ENCODE data around the gene SLC6A2. TPM values are rescaled to one million over a fixed set of nuclear protein-coding genes. Genes with fewer than 3 reads are reported as not detected.

SLC6A2 gene
- total RNA-seq, 4 donors from 2014 or later: 0.32 TPM; not detected in 3

DNA sequence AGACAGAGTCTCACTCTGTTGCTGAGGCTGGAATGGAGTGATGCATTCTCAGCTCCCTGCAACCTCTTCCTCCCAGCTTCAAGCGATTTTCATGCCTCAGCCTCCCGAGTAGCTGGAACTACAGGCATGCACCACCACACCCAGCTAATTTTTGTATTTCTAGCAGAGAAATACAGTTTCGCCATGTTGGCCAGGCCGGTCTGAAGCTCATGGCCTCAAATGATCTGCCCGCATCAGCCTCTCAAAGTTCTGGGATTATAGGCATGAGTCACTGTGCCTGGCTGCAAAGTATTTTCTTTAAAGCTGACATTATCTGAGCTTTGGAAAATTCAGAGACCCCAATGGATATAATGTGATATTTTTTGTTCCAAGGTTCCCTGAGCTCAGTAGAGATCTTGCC, 31.1 kb upstream of the SLC6A2 start:
- no peak for DNase-seq
- no peaks in the 10 kb centered on the region for H3K27me3 ChIP-seq
- in situ Hi-C loops (cut with MboI; ENCODE audit: low pct_ligation_motif_present in 1 of 4, low pct_unique_long_range_greater_than_20kb in 1 of 4, low sequenced_read_pairs in 3 of 4) (no loop called here), intact Hi-C loops (cut with DNase I; ENCODE audit: low total_unique reads) (no loop called here)
- TF ChIP-seq POLR2AphosphoS5 (IDR thresholded peaks at IDR 0.05) (no peak), EP300 (IDR thresholded peaks at IDR 0.05; ENCODE audit: low read depth) (no peak), POLR2A (IDR thresholded peaks at IDR 0.05) (no peak)
- TF ChIP-seq, protein P1, sequence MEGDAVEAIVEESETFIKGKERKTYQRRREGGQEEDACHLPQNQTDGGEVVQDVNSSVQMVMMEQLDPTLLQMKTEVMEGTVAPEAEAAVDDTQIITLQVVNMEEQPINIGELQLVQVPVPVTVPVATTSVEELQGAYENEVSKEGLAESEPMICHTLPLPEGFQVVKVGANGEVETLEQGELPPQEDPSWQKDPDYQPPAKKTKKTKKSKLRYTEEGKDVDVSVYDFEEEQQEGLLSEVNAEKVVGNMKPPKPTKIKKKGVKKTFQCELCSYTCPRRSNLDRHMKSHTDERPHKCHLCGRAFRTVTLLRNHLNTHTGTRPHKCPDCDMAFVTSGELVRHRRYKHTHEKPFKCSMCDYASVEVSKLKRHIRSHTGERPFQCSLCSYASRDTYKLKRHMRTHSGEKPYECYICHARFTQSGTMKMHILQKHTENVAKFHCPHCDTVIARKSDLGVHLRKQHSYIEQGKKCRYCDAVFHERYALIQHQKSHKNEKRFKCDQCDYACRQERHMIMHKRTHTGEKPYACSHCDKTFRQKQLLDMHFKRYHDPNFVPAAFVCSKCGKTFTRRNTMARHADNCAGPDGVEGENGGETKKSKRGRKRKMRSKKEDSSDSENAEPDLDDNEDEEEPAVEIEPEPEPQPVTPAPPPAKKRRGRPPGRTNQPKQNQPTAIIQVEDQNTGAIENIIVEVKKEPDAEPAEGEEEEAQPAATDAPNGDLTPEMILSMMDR (IDR thresholded peaks at IDR 0.05): no peak
- H3K36me3 ChIP-seq: no peaks in the 10 kb centered on the region
- no peaks in the 10 kb centered on the region for H3K4me1 ChIP-seq
- WGBS, 2 donors (ENCODE audit: low coverage in 1 of 2): 90% methylated on average over 2 to 5 of the region's 5 CpGs
- H3K4me3 ChIP-seq: no peak overlapping the region
- H3K27ac ChIP-seq: no peak overlapping the region
- no peaks in the 10 kb centered on the region for H3K9me3 ChIP-seq

DNA sequence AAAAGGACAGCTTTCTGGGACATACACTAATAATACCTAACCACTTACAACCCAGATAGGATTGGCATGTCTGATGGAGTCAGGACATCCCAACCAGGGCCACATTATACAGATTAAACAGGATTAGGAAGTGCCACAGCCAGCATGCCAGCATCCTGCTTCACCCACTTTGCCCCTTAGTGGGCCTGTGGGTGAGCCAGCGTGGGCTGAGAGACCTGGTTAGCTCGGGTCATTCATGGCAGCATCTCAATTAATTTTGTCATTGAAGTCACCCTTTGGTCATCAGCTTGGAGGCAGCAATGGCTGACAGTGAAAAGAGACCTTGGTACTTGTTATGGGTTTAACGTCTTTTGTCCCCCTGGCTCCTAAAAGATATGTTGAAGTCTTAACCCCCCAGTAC, 29.9 kb upstream of the SLC6A2 start:
- 60 to 81% methylated on average over 1 to 3 of the region's 3 CpGs for WGBS, 2 donors (ENCODE audit: low coverage in 1 of 2)
- H3K36me3 ChIP-seq: no peaks in the 10 kb centered on the region
- no peaks in the 10 kb centered on the region for H3K27me3 ChIP-seq
- TF ChIP-seq POLR2AphosphoS5 (IDR thresholded peaks at IDR 0.05) (no peak), EP300 (IDR thresholded peaks at IDR 0.05; ENCODE audit: low read depth) (no peak), POLR2A (IDR thresholded peaks at IDR 0.05) (no peak)
- TF ChIP-seq, protein P1 (IDR thresholded peaks at IDR 0.05): no peak
- no peaks in the 10 kb centered on the region for H3K4me1 ChIP-seq
- DNase-seq: no peak
- no peak overlapping the region for H3K4me3 ChIP-seq
- no peak overlapping the region for H3K27ac ChIP-seq
- in situ Hi-C loops (cut with MboI; ENCODE audit: low pct_ligation_motif_present in 1 of 4, low pct_unique_long_range_greater_than_20kb in 1 of 4, low sequenced_read_pairs in 3 of 4) (no loop called here), intact Hi-C loops (cut with DNase I; ENCODE audit: low total_unique reads) (no loop called here)
- H3K9me3 ChIP-seq: no peaks in the 10 kb centered on the region

GRCh38 chr16:55628306-55628968, 27.4 kb upstream of the SLC6A2 start:
- in situ Hi-C loops (cut with MboI; ENCODE audit: low pct_ligation_motif_present in 1 of 4, low pct_unique_long_range_greater_than_20kb in 1 of 4, low sequenced_read_pairs in 3 of 4): no loop called here
- no peak for DNase-seq
- WGBS, 2 donors (ENCODE audit: low coverage in 1 of 2): 67 to 70% methylated on average over 6 of the region's 6 CpGs
- TF ChIP-seq POLR2AphosphoS5 (IDR thresholded peaks at IDR 0.05) (no peak), POLR2A (IDR thresholded peaks at IDR 0.05) (no peak), EP300 (IDR thresholded peaks at IDR 0.05; ENCODE audit: low read depth) (no peak)
- TF ChIP-seq, protein P1 (IDR thresholded peaks at IDR 0.05): no peak
- intact Hi-C loops (cut with DNase I; ENCODE audit: low total_unique reads): no loop called here
- Histone ChIP-seq H3K27me3 (no peaks in the 10 kb centered on the region), H3K36me3 (no peaks in the 10 kb centered on the region), H3K27ac (no peak overlapping the region), H3K4me1 (no peaks in the 10 kb centered on the region), H3K4me3 (no peak overlapping the region), H3K9me3 (no peaks in the 10 kb centered on the region)

DNA sequence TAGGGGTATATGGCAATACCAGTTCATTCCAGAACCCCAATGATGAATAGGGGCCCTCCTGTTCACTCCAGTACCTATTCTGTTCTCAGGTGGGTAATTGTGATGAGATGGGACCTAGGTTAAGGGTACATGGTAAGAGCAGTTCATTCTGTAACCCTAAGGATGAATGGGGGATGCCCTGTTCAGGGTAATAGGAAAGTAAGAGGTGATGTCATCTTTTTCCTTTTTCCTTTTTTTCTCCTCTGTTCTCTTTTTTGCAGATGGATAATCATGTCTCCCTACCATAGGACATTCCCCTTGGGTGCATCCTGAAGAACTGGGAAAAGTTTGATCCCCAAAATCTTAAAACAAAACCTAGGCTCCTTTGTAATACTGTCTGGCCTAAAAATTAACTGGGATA, 25.0 kb upstream of the SLC6A2 start:
- TF ChIP-seq POLR2A (IDR thresholded peaks at IDR 0.05) (no peak), EP300 (IDR thresholded peaks at IDR 0.05; ENCODE audit: low read depth) (no peak), POLR2AphosphoS5 (IDR thresholded peaks at IDR 0.05) (no peak)
- TF ChIP-seq, protein P1 (IDR thresholded peaks at IDR 0.05): no peak
- Histone ChIP-seq H3K27me3 (no peaks in the 10 kb centered on the region), H3K27ac (no peak overlapping the region), H3K36me3 (no peaks in the 10 kb centered on the region), H3K4me3 (no peak overlapping the region), H3K4me1 (no peaks in the 10 kb centered on the region), H3K9me3 (no peaks in the 10 kb centered on the region)
- intact Hi-C loops (cut with DNase I; ENCODE audit: low total_unique reads): no loop called here
- no peak for DNase-seq
- in situ Hi-C loops (cut with MboI; ENCODE audit: low pct_ligation_motif_present in 1 of 4, low pct_unique_long_range_greater_than_20kb in 1 of 4, low sequenced_read_pairs in 3 of 4): no loop called here

Data from transverse colon (tissue), 4 donors.